GM15510 (cell line): Measurements from ENCODE around the gene GALNT9.

Source experiments
- POLR2A ChIP-seq: IDR thresholded peaks from 3 replicates; pipeline ENCODE4 v1.6.1; 2011; ENCODE audit warnings: borderline replicate concordance; ENCODE audit not compliant: insufficient read length; ENCODE audit errors: extremely low read depth

The GALNT9 gene

DNA sequence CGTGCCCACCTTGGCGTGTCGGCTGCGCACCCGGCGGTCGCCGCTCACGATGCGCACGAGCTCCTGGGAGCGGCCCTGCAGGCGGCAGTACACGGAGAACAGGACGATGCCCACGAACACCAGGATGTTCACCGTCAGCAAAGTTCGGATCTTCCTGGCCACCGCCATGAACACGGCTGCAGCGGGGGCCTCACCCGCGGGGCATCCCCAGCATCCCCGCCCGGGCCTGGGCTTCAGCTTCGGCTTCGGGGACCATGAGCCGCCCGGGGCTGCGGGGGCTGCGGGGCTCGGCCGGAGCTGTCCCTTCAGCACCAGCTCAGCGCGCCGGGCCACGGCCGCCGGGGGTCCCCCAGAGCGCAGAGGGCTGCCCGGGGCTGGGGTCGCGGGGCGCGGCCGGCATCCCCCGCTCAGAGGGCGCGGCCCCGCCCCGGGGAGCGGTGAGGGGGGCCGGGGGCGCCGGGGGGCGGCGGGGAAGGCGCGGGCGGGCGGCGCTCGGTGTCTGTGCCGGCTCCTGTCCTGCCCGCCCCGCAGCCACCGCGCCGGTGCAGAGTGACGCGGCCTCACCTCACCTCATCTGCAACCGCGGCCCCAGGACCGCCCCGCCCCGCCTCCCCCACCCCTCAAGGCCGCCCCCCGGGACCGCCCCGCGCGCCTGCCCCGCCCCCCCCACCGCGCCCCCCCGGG, at the start of gene GALNT9:
Gene GALNT9 (minus strand): TSS at position 554 of the 684 bp plus-strand sequence. CDS start 386 bp downstream, at position 168.
- no peak for TF ChIP-seq POLR2A

- TF ChIP-seq POLR2A, result no peak
These were observed 47.8 kb upstream of the GALNT9 start for GRCh38 chr12:132377147-132377546.

- no peak for TF ChIP-seq POLR2A
These were observed 47.1 kb upstream of the GALNT9 start for GRCh38 chr12:132376464-132376830.

GRCh38 chr12:132375747-132376463, 46.5 kb upstream of the GALNT9 start:
- no peak for TF ChIP-seq POLR2A

DNA sequence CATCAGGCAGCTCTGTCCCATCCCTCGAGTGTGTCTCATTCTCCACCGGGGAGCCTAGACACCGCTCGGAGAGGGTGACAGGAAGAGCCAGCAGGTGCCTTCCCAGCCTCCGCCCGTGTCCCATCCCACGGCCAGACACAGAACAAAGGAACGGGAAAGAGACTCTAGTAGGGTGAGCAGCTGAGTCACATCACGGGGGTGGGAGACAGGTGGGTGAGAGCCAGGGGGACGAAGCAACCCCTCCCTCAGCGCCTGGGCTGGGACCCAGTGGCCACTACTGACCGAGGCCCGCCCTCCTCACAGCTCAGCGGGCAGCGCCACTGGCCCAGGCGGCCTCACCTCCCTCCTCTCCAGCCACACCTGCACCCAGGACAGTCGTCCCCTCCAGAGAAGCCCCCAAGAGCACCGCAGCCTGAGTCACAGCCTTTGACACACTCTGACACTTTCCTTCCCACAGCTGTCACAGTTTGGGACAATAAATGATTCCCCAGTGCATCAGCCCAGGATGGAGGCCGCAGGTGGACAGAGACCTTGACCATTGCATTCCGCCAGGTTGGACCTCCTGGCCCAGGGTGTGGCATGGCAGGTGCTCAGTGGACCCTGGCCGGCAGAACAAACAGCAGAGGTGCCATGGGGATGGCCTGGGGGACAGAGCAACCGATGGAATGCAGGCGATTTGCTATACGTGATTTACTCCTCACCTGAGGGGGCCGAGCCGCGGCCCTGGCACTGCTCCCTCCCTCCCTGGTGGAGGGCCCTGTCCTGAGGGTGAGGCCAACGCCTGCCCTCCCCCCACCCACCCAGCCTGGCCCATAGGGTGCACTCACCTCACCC, 45.4 kb upstream of the GALNT9 start:
- no peak for TF ChIP-seq POLR2A

- TF ChIP-seq POLR2A, result no peak
These were observed 44.7 kb upstream of the GALNT9 start for GRCh38 chr12:132373901-132374611.

DNA sequence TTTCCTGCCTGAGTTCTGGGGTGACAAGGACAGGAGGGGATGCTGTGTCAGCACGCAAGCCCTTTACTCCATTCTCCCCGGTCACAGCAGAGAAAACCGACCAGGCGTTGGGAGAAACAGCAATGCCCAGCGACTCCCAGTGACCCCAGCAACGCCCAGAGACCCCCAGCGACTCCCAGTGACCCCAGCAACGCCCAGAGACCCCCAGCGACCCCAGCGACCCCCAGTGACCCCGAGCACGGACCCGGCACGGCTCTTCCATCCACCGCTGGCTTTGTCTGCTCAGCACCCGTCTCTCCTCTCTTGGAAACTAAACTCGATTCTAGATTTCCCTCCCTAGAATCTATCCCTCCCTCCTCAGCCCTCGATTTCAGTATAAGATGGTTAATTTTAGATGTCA, 38.5 kb upstream of the GALNT9 start:
- no peak for TF ChIP-seq POLR2A

GRCh38 chr12:132367071-132367851, 37.9 kb upstream of the GALNT9 start:
- TF ChIP-seq POLR2A, result no peak

- TF ChIP-seq POLR2A, result no peak
These were observed 37.0 kb upstream of the GALNT9 start for GRCh38 chr12:132366341-132366861.

DNA sequence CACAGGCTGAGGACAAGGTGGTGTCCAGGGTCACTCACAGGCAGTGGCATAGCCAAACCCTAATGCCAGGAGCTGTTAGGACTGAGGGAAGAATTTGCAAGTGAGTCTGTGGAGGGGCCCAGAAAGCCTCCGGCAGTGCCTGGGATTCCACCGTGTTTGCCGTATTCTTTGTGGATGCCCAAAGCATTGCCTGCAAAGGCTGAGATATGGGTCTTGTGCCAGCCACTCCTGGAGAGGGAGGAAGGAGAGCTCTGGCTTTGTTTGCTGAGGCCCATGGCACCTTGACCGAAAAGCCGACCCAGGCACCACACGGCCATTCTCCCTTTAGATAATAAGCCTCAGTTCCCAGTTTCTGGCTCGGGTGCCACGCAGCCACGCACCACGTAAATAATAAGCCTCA, 35.8 kb upstream of the GALNT9 start:
- no peak for TF ChIP-seq POLR2A

DNA sequence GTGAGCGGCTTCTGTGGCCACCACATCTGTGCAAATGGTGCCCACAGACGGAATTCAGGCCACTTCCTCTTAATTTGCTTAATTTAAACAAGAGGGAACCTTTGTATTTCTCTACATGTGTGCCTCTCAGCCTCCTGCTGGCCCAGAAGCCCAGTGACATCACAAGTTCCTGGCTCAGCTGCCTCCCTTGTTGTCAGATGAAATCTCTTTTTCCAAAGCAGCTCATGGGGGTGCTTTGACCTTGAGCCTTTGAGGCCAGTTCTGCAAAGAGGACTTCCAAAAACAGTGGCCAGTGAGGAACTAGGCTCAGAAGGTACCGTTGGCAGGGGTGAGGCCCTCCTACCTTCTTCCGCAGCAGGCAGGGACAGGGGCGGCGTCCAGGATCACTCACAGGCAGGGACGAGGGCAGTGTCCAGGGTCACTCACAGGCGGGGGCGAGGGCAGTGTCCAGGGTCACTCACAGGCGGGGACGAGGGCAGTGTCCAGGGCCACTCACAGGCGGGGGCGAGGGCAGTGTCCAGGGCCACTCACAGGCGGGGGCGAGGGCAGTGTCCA, 35.0 kb upstream of the GALNT9 start:
- TF ChIP-seq POLR2A, result no peak

- no peak for TF ChIP-seq POLR2A
These were observed 34.4 kb upstream of the GALNT9 start for GRCh38 chr12:132363661-132364347.
